MCF 10A (cell line): ENCODE data around the gene CDC45. TPM values are rescaled to one million over a fixed set of nuclear protein-coding genes. Genes with fewer than 3 reads are reported as not detected.

Source experiments
- BruUV-seq: library from RNA; stranded (reverse); fragments of 400-500 nt; replicated peaks from 2 replicates; lab custom pipeline; 2021; lab: Mats Ljungman, UMichigan
- CTCF ChIA-PET: fragments of 300-600 bp; sonication (Branson Sonifier 250); formaldehyde crosslinking; extraction: SDS; loops from one replicate; lab custom pipeline; 2021; ENCODE audit warnings: antibody characterized with exemption, inconsistent platforms; lab: Yijun Ruan, JAX
- POLR2A ChIA-PET: fragments of 300-600, 350-650 bp; sonication (Branson Sonifier 250); formaldehyde crosslinking; extraction: SDS; loops from one replicate; lab custom pipeline; 2020; ENCODE audit warnings: antibody characterized with exemption, inconsistent platforms; lab: Yijun Ruan, JAX
- DNase-seq: peaks from one replicate; pipeline ENCODE4 v3.0.0-alpha.2; 2018; ENCODE audit not compliant: unreplicated experiment
- H3K27ac Mint-ChIP-seq: one replicate; pipeline ENCODE4 v1.8.0; 2022; ENCODE audit warnings: mild to moderate bottlenecking, low read depth, mixed read lengths; ENCODE audit not compliant: unreplicated experiment
- H3K27me3 Mint-ChIP-seq: one replicate; pipeline ENCODE4 v1.8.0; 2022; ENCODE audit warnings: mixed read lengths; ENCODE audit not compliant: insufficient read depth, unreplicated experiment
- H3K36me3 Mint-ChIP-seq: one replicate; pipeline ENCODE4 v1.8.0; 2022; ENCODE audit warnings: mild to moderate bottlenecking, moderate library complexity, mixed read lengths; ENCODE audit not compliant: insufficient read depth, unreplicated experiment
- H3K4me1 Mint-ChIP-seq: one replicate; pipeline ENCODE4 v1.8.0; 2022; ENCODE audit warnings: mixed read lengths; ENCODE audit not compliant: insufficient read depth, unreplicated experiment
- H3K4me3 Mint-ChIP-seq: one replicate; pipeline ENCODE4 v1.8.0; 2022; ENCODE audit warnings: mild to moderate bottlenecking, moderate library complexity, mixed read lengths; ENCODE audit not compliant: unreplicated experiment
- H3K9me3 Mint-ChIP-seq: one replicate; pipeline ENCODE4 v1.8.0; 2022; ENCODE audit warnings: mixed read lengths; ENCODE audit not compliant: unreplicated experiment
- CTCF ChIP-seq: fragments of 200-600 bp; IDR thresholded peaks from one replicate; pipeline ENCODE4 v1.8.0; 2022; ENCODE audit warnings: antibody characterized with exemption, mild to moderate bottlenecking; ENCODE audit not compliant: unreplicated experiment
- intact Hi-C: fragments of 100-400 bp; cut with micrococcal nuclease; formaldehyde crosslinking; loops from 2 replicates; pipeline ENCODE4 v1.14.1; 2022
- total RNA-seq: library from RNA; stranded (reverse); gene quantifications from 2 replicates; pipeline ENCODE4 v1.2.3, GENCODE V29; 2022

Gene CDC45
- total RNA-seq, 1 experiment from 2014 or later, result 18.6 TPM

- no peak for DNase-seq
- POLR2A ChIA-PET, result no interaction called here
- BruUV-seq, result no TSS peak
- TF ChIP-seq CTCF, result no peak
- H3K27ac Mint-ChIP-seq, result no peak overlapping the region
- peaks cover 5% of the 10 kb centered on the region for H3K36me3 Mint-ChIP-seq
- no peaks in the 10 kb centered on the region for H3K27me3 Mint-ChIP-seq
- H3K4me1 Mint-ChIP-seq, result peaks cover 5% of the 10 kb centered on the region
- CTCF ChIA-PET, result no interaction called here
- intact Hi-C loops, result no loop called here
- H3K9me3 Mint-ChIP-seq, result no peaks in the 10 kb centered on the region
- no peak overlapping the region for H3K4me3 Mint-ChIP-seq
Measured at GRCh38 chr22:19556963-19557545, 77.3 kb downstream of the CDC45 start.

GRCh38 chr22:19559324-19559811 is 79.6 kb downstream of the CDC45 start:
- intact Hi-C loops, result no loop called here
- Mint-ChIP-seq H3K27me3 (no peaks in the 10 kb centered on the region), H3K4me3 (no peak overlapping the region), H3K4me1 (peaks cover 5% of the 10 kb centered on the region), H3K9me3 (no peaks in the 10 kb centered on the region), H3K36me3 (peaks cover 5% of the 10 kb centered on the region), H3K27ac (no peak overlapping the region)
- ChIA-PET POLR2A (interaction anchor here (2.8 kb wide), 1 partner anchor 10 kb away, joined by 8 read pairs; no protein-coding TSS in a partner anchor), CTCF (interaction anchor here (1.1 kb wide), 1 partner anchor 8 kb away, joined by 3 read pairs; no protein-coding TSS in a partner anchor)
- TF ChIP-seq CTCF, result no peak
- no TSS peak for BruUV-seq
- DNase-seq, result no peak

- BruUV-seq, result no TSS peak
- no peaks in the 10 kb centered on the region for H3K9me3 Mint-ChIP-seq
- CTCF ChIA-PET, result interaction anchor here (0.6 kb wide), 1 partner anchor 484 kb away, joined by 3 read pairs; no protein-coding TSS in a partner anchor
- no peak for DNase-seq
- peaks cover 3% of the 10 kb centered on the region for H3K36me3 Mint-ChIP-seq
- TF ChIP-seq CTCF, result no peak
- H3K27me3 Mint-ChIP-seq, result no peaks in the 10 kb centered on the region
- intact Hi-C loops, result no loop called here
- peaks cover 1% of the 10 kb centered on the region for H3K4me1 Mint-ChIP-seq
- H3K4me3 Mint-ChIP-seq, result no peak overlapping the region
- no peak overlapping the region for H3K27ac Mint-ChIP-seq
- POLR2A ChIA-PET, result interaction anchor here (2.8 kb wide), 1 partner anchor 9 kb away, joined by 8 read pairs; no protein-coding TSS in a partner anchor
Measured at GRCh38 chr22:19559956-19560355, 80.2 kb downstream of the CDC45 start.

- peaks cover 29% of the 10 kb centered on the region for H3K4me1 Mint-ChIP-seq
- CTCF ChIA-PET, result interaction anchor here (0.7 to 0.9 kb wide), 3 partner anchors 24 to 165 kb away, joined by 3 read pairs; no protein-coding TSS in a partner anchor
Measured at GRCh38 chr22:19565382-19566278, 85.9 kb downstream of the CDC45 start.

More at GRCh38 chr22:19565382-19566278, 85.9 kb downstream of the CDC45 start:
- peak; percentile 59 for DNase-seq
- Mint-ChIP-seq H3K9me3 (no peaks in the 10 kb centered on the region), H3K4me3 (no peak overlapping the region), H3K27me3 (no peaks in the 10 kb centered on the region), H3K27ac (peak overlapping the region; percentile 55), H3K36me3 (no peaks in the 10 kb centered on the region)
- BruUV-seq, result no TSS peak
- POLR2A ChIA-PET, result interaction anchor here (0.6 to 0.9 kb wide), 3 partner anchors 27 to 390 kb away, joined by 4 to 5 read pairs (median 4); no protein-coding TSS in a partner anchor
- intact Hi-C loops, result no loop called here
- TF ChIP-seq CTCF, result no peak
